ENCODE data around the gene HCFC1R1.
"Not testable (repeated sequence)": the region's sequence is repeated elsewhere in the genome, so short reads cannot be mapped to it uniquely, and the experiment has no call there.

HCFC1R1 gene

DNA sequence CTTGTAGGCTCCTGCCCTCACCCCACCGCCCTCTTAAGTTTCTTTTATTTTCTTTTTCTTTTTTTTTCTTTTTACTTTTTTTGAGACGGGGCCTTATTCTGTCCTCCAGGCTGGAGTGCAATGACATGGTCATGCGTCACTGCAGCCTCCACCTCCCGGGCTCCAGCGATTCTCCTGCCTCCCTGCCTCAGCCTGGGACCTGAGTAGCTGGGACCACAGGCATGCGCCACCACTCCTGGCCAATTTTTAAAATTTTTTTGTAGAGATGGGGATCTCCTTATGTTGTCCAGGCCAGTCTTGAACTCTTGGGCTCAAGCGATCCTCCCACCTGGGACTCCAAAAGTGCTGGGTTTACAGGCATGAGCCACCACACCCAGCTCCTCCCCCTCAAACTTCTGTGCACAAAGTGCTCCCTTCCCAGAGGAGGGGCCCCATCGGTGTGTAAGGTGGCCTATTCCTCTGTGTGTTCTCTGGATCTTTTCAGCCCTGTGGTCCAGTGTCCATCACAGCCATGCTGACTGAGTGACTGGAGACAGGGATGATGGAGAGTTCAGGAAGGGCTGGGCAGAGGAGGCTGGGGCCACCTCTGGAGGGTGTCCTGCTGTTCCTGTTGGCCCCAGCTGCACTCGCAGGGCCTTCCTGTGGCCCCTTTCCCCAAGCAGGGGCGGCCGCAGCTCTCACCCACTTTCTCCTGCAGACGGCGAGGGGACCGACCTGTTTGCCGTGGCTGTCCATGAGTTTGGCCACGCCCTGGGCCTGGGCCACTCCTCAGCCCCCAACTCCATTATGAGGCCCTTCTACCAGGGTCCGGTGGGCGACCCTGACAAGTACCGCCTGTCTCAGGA is 32.8 kb upstream of the HCFC1R1 start:
- no peak for DNase-seq

GRCh38 chr16:3055734-3056115 is 32.0 kb upstream of the HCFC1R1 start:
- DNase-seq = not testable (repeated sequence)

GRCh38 chr16:3054965-3055733 is 31.4 kb upstream of the HCFC1R1 start:
- DNase-seq = no peak

DNA sequence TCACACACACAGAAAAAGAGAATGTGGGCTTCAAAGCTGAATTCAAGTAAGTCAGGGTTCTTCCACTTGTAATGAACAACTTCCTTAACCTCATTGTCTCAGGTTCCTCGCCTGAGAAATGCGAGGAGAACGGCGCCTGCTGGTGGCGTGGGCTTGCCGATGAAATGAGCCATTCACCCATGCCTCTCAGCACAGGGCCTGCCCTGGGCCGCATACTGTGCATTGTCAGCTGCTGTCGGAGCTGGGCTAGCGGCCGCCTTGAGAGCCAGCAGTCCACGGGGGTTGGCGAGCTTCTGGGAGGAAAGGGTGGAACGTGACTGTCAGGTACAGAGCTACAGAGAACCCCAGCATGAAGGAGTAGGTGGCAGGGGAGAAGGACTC is 29.6 kb upstream of the HCFC1R1 start:
- not testable (repeated sequence) for DNase-seq

DNA sequence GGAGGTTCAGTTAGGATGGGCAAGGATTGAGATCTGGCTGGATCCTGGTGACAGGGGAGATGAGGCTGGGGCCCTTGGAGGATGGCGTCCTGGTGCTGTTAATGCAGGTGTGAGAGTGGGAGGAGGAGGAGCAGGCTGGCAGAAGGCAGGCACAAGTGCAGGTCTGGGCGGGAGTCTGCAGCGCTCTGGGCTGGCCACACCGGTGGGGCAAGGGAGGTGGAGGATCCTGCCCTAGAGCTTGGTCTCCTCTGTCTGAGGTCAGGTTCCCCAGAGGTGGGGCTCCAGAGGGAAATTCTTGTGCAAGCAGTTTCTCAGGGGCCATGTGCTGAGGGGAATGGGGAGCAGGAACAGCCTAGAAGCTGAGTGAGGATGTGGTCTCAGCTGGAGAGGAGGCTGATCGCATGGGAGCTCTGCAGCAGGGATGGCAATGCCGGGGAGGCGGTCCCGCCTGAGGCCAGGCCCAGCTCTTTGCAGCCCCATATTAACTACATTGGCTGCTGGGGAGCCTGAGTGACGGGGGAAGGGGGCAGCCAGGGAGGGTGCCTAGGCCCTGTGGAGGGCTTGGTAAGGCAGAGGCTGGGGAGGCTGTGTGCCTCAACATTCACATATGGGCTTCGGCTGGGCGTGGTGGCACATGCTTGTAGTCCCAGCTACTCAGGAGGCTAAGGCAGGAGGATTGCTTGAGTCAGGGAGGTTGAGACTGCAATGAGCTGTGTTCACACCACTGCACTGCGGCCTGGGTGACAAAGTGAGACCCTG is 29.0 kb upstream of the HCFC1R1 start:
- DNase-seq = not testable (repeated sequence)

DNA sequence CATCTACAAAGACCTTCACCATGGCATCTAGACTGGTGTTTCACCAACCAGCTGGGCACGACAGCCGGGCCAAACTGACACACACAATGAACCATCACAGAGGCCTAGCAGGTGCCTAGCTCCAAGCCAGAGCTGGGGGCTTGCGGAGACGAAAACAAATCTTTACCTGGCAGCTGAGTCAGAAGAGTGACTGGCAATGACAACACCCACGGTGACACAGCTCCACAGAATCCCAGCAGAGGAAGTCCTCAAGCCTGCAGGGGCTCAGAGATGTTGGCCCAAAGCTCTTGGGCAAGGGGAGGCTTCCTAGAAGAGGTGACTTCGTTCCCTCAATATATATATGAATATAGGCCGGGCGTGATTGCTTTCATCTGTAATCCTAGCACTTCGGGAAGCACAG is 27.8 kb upstream of the HCFC1R1 start:
- no peak for DNase-seq

GRCh38 chr16:3051009-3051408 is 27.3 kb upstream of the HCFC1R1 start:
- no peak for DNase-seq

DNA sequence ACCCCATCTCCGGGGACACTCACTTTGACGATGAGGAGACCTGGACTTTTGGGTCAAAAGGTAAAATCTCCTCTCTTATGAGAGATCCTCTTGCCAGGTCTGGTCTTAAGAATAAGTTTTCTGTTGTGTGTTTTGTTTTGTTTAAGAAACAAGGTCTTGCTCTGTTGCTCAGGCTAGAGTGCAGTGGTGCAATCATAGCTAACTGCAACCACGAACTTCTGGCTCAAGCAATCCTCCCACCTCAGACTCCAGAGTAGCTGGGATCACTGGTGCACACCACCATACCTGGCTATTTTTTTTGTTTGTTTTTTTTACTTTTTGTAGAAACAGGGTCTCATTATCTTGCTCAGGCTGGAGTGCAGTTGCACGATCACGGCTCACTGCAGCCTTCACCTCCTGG is 26.7 kb upstream of the HCFC1R1 start:
- DNase-seq = no peak

DNA sequence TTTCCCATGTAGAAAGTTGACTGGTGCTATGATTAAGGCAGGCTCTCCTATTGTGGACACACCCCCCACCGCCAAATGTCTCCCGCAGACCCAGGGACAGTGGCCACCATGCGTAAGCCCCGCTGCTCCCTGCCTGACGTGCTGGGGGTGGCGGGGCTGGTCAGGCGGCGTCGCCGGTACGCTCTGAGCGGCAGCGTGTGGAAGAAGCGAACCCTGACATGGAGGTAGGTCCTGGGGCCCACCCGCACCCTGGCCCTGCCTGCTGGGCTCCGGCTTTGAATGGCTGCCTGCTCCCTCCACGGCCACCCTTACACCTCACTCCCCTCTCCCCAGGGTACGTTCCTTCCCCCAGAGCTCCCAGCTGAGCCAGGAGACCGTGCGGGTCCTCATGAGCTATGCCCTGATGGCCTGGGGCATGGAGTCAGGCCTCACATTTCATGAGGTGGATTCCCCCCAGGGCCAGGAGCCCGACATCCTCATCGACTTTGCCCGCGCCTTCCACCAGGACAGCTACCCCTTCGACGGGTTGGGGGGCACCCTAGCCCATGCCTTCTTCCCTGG is 26.3 kb upstream of the HCFC1R1 start:
- DNase-seq = no peak

- no peak for DNase-seq
Observed at GRCh38 chr16:3047387-3047720, 23.6 kb upstream of the HCFC1R1 start.

DNA sequence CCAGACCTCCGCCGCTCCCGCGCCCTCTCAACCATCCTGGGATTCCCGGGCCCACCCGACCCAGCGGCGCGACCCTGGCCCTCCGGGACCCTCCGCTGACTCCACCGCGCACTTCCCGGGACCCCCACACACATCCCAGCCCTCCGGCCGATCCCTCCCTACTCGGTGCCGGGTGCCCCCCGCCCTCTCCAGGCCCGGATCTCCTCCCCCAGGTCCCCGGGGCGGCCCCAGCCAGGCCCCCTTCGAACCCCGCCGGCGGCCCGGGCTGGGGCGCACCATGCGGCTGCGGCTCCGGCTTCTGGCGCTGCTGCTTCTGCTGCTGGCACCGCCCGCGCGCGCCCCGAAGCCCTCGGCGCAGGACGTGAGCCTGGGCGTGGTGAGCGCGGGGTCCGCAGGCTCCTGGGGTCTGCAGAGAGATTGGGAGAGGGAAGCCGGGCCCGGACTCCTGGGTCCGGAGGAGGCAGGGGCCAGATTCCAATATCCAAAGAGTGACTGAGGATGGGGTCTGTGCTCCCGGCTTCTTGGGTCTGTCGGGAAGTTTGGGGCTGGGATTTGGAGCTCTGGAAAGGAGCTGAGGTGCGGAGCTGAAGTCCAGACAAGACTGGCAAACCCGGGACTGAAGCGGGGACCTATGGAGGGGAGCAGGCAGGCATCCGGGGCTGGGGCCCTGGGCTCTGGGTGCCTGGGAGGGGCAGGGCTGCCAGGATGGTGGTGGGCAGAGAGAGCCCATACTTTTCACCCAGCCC is 23.1 kb upstream of the HCFC1R1 start:
- DNase-seq = no peak

DNA sequence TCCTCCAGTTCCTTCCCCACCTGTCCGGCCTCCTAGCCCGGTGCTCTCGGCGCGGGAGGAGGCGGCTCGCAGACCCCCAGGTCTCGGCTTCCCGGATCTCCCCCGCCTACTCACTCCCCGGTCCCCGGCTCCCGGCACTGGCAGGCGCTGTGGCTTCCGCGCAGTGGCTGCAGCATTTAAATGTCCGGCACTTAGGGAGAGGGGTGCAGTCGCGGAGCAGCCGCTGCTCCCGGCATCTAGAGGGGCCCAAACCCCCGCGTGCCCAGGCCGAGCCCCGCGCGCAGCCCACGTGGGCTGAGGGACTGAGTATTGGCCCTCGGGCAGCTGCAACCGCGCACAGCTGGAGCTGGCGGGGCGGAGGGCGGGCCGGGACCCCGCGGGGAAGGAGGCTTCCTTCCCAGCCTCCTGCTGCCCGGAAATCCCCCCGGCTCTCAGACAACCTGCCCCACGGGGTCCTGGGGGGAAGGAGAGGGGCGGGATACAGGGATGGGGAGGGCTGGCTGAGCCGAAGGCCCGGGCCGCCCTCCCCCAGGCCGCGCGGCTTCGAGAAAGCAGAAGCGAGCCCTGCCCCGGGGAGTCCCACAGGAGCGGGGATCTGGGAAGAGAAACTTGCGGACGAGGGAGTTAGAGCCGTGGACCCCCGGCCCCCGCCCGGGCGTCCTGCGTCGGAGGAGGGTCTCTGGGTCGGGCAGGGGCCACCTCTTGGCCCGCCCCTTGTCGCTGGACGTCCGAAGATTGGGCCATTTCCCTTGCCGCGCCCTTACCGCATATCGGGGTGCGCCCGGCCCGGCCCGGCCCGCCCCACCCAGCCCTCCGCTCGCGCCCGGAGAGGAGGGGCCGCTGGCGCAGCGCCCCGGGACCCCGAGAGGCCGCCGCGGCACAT is 22.3 kb upstream of the HCFC1R1 start, which contains the start of gene MMP25:
TSS of gene MMP25 (plus strand) at position 804 of the 883 bp plus-strand sequence. CDS start 357 bp downstream, outside the sequence.
- no peak for DNase-seq

DNA sequence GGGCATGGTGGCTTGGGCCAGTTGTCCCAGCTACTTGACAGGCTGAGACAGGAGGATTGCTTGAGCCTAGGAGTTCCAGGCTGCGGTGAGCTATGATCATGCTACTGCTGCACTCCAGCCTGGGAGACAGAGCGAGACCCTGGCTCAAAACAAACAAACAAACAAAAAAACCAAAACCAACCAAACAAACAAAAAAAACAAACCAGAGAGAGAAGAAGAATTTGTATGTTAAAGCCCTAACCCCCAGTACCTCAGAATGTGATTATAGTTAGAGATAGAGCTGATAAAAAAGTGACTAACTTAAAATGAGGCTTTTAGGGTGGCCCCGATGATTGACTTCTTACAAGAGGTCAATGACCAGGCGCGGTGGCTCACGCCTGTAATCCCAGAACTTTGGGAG is 21.0 kb upstream of the HCFC1R1 start:
- DNase-seq = no peak

- DNase-seq = no peak
Observed at GRCh38 chr16:3042376-3042775, 18.6 kb upstream of the HCFC1R1 start.

DNA sequence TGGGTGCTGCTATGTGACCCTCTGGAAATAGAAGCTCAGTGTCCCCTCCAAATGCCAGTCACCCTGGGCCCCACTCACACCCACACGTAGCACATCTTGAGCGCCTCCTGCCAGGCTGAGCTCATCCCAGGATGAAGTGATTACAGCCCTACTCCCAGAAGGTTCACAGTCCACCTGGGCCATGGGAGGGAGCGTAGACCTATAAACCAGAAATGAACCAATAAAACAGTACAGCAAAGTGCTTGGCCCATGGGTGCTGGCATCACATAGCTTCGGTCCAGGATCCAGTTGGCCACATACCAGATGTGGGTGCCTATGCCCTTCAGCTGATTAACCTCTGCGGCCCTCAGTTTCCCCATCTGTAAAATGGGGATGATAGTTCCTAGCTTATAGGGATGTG is 15.2 kb upstream of the HCFC1R1 start:
- no peak for DNase-seq

GRCh38 chr16:3038256-3038655 is 14.5 kb upstream of the HCFC1R1 start:
- no peak for DNase-seq

GRCh38 chr16:3036726-3037315 is 13.1 kb upstream of the HCFC1R1 start, which contains the start of gene BICDL2:
TSS of gene BICDL2 (minus strand) at chr16:3036944. CDS start at chr16:3035496, 1,448 bp downstream.
- DNase-seq = no peak

DNA sequence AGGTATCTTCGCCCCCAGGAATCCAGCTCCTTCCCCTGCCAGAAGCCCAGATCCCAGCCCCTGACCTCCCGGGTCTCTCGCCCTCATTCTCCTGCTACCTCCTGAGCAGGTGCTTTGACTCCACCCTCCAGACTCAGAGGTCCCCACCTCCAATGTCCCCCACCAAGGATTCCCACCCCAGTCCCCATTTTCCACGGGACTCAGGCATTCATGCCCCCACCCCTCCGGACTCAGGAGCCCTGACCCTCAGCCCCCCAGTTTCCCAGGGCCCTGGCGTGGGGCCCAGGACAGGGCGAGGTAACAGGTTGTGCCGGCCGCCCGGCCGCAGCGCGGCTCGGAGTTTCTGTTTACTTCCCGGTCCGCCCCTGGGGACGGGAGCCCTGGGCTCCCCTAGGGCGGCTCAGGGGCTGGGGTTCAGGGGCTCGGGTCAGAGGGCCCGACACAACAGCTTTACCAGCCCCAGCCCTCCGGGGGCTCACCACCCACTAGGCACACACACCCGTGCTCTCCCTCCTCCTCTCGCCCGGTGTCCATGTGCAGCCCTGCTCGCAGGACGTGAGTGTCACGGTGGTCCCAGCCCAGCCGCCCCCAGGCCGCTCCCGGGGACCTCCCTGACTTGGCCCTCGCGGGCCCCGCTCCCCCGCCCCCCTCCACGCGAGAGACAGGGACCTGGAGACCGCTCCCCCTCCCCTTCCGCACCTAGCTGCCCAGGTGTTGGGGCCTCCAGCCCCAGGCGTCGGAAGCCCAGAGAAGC is 12.4 kb upstream of the HCFC1R1 start:
- no peak for DNase-seq

DNA sequence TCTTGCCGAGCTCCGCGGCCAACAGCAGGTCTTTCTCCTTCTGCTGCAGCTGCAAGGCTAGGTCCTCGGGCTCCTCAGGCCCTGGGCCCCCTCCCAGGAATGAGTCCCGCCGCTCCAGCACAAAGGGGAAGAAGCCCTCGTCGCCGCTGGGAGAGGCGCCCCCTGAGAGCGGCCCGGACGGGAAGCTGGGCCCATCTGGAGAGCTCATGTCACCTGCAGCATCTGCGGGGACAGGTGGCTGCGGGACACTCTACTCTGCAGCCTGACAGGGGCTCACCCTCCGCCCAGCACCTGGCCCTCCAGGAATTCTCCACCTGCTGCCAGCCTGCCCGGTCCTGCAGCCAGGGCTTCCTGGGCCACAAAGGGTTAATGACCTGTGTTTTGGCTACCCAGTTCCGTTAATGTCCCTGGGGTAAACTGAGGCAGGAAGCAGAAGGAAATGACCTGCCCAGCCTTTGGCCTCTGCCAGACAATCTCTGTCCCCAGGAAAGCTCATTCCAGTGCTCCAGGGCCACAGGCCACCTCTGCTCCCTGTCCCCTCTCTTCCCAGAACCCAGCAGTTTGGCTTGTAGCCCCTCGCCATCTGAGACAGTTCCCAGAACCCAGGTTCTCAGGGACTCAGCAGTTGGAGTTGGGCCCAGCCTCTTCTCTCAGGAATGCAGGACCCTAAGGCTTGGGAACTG is 11.7 kb upstream of the HCFC1R1 start:
- no peak for DNase-seq

Data from cortex of kidney (tissue), 1 donor.